DMS 273 treated with DMSO at 0.1 percent for 48 hours (cell line): Measurements from ENCODE around the gene NUDCD2.
A peak's percentile ranks its signal among the peaks of the same experiment; 100 is the strongest.

Experiments used
- DNase-seq: peaks from one replicate; lab custom pipeline; 2025; lab: John Stamatoyannopoulos, UW

The NUDCD2 gene, protein sequence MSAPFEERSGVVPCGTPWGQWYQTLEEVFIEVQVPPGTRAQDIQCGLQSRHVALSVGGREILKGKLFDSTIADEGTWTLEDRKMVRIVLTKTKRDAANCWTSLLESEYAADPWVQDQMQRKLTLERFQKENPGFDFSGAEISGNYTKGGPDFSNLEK

DNA sequence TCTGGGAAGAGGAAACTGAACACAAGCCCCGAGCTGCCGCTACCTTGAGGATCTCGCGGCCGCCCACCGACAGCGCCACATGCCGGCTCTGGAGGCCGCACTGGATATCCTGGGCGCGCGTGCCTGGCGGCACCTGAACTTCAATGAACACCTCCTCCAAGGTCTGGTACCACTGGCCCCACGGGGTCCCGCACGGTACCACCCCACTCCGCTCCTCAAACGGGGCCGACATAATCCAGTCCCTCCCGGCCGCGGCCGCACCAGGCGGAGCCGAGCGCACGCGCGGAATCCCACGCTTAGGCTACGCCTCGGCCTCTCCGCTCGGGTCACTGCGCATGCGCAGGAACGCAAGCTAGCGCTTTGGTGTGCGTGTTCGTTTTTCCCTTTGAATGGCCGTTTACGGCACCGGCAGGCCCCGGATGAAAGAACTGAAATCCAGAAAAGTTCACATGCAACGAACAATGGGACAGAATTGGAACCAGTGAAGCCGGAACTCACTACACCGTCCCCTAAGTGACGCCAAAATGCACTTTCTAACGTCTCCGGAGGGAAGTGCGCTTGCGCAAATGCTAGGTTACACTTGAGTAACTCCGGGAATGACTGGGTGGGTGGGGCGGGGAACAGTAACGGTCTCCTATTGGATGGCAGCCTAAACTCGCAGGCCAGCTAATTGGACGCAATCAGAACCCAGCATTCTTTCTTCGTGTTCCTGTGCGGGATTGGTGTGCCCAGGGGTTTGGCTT lies at the start of gene NUDCD2:
Gene NUDCD2 (minus strand): TSS at position 284 of the 743 bp plus-strand sequence. CDS start 52 bp downstream, at position 232.
- DNase-seq = peak; percentile 98

GRCh38 chr5:163509291-163509951 lies 49.5 kb upstream of the NUDCD2 start:
- no peak for DNase-seq

GRCh38 chr5:163508753-163509152 lies 48.9 kb upstream of the NUDCD2 start:
- DNase-seq = no peak

GRCh38 chr5:163506726-163507125 lies 46.8 kb upstream of the NUDCD2 start:
- no peak for DNase-seq

- DNase-seq = no peak
These were observed 46.2 kb upstream of the NUDCD2 start for GRCh38 chr5:163506095-163506457.

DNA sequence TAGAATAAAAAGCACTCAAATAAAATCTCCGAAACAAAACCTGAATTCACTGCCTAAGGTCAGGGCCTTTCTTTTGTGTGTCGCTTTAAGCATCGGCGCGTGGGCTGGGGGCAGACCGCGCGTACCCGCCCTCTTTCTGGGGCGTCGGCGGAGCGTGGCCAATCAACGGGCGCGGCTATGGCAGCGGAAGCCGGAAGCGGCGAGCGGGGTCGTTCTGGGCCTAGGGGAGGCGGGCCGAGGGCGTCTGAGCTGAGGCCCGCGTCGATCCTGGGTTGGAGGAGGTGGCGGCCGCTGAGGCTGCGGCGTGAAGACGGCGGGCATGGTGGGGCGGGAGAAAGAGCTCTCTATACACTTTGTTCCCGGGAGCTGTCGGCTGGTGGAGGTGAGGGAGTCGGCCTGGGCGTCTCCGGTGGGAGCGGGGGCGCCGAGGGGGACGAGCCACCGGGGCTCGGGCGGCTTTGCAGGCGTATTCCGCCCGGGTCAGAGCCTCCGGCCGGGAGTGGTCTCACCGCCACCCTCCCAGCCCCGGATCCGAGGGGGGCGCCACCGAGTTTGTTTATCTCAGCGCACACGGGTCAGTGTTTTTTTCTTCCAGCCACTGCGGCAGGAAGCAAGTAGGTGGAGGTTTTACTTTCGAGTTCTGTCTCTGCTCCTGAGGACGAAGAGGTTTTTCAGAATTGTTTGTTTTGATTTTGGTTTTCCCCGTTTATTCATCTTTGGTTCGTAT lies 45.6 kb upstream of the NUDCD2 start, which contains the start of gene MAT2B:
Gene MAT2B (plus strand): TSS at position 252 of the 727 bp plus-strand sequence. CDS start 68 bp downstream, at position 320.
- DNase-seq = peak; percentile 90

- no peak for DNase-seq
These were observed 45.1 kb upstream of the NUDCD2 start for GRCh38 chr5:163505049-163505367.

DNA sequence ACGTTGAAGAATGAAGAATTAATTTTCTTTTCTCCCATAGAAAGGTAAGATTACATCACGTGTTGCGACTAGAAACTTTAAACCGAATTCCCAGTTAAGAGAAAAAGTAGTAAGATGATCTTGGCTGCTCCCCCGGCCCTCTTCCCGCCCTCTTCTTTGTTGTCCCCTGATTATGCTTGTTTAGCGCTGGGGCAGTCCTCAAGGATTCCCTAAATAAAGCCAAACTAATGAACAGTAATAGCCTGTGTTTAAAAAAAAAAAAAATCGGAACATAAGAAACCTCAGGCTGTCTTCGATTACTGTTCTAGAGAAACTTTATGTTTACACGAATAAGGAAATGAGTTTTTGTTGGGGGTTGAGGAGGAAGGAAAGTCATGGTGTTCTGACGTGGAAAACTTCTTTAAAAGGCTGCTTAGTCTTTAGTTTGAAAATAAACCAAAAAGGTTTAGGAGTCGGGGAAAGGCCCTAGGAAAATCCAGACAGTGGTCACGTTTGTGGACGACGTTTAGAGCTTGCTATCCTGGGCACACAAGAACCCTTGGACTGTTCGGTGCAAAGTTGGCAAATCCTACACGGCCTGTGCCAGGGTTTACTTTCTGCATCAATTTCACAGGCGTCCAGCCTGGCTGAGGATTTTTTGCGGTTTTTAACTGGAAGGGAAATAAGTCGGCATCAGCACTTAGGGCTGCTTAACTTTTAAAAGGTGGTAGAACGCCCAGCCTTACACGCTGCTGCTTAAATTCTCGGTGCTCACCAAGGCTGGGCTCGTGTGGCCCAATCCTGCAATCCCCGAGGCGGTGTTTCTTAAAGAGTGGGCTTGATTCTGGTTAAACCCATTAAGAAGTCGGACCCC lies 44.4 kb upstream of the NUDCD2 start:
- DNase-seq = peak; percentile 54

- peak; percentile 80 for DNase-seq
These were observed 43.5 kb upstream of the NUDCD2 start for GRCh38 chr5:163503106-163504078.

GRCh38 chr5:163502521-163502920 lies 42.6 kb upstream of the NUDCD2 start:
- DNase-seq = no peak

- no peak for DNase-seq
These were observed 39.0 kb upstream of the NUDCD2 start for GRCh38 chr5:163498886-163499285.

- no peak for DNase-seq
These were observed 37.4 kb upstream of the NUDCD2 start for GRCh38 chr5:163497315-163497714.

DNA sequence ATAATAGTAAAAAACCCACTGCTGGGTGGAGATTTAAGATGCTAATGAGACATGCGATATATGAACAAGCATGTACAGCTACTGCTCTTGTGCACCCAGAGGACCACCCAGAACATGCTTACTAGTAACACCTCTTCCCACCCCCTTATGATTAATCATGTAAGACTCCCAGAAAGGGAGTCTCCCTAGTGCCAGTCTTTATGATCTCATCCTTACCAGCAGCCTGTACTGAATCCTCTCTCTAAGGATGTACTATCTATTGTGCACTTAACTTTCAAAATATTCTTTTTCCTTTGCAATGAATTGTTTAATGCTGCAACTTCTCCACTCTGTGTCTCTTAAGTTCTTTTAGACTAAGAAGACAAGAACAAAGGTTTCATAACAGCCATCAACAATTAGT lies 36.4 kb upstream of the NUDCD2 start:
- no peak for DNase-seq

DNA sequence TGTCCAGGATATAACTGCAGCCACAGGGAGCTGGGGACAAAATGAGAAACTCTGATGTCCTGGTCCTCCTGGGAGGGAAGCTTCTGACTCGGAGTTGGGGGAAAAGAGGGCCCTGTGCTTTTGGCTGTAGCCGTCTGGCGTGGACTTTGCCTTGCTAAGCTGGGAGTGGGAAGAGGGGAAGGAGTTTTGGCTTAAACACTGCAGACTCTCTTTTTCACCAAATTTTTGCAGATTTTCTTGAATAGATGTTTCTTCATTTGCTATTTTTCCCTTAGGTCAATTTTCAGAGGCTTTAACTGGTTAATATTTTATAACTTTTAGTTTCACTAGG lies 29.8 kb upstream of the NUDCD2 start:
- DNase-seq = no peak

GRCh38 chr5:163489055-163489744 lies 29.3 kb upstream of the NUDCD2 start:
- no peak for DNase-seq

DNA sequence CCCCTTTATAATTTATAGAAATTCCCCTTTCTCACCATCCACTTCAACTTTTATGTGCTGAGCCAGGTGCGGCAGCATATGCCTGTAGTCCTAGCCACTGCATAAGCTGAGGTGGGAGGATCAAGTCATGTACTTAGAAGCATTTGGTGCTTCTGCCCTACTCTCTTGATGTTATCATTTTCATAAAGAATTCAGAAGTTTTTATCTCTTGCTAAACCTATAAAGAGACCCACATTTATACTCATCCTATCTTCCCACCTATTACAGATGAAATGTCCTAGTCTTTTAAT lies 19.0 kb upstream of the NUDCD2 start:
- DNase-seq = no peak

DNA sequence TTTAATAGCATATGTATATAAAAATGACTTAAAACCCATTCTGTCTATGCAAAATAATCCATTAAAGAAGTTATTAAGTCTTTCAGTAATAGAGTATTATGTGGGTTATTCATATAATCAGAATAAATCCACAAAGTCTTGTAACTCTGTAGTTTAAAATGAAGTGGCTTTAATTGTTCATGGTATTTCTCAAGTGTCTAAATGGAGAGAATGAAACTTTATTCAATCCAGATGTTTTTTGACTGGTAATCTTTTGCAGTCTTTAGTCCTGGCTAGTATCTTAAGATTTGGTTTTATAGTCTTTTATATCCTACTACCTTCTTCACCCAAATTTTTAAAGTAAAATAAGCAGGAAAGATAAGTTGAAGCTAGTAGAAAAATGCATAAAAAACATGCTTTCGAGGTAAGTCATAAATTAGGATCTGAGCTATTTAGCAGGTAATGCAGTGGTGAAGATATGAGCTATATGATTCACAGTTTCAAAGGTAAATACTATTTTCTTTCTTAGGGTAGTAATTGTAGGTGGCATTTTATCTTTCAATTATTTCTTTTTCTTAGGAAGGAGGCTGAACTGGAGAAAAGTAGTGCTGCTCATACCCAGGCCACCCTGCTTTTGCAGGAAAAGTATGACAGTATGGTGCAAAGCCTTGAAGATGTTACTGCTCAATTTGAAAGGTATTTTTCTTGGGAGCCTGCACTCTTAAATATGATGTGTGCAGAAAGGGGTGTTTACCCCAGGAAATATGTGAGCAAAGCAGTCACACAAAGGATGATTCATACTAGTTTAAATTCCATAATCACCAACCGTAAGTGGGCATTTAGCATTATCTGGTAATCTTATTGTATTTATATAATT lies 18.5 kb upstream of the NUDCD2 start:
- DNase-seq = no peak

GRCh38 chr5:163475411-163475810 lies 15.5 kb upstream of the NUDCD2 start:
- DNase-seq = no peak

- DNase-seq = no peak
These were observed 13.8 kb upstream of the NUDCD2 start for GRCh38 chr5:163473635-163474243.
